T-helper 1 cell treated with Interleukin-12 subunit alpha and Interleukin-12 subunit beta and Interleukin-4 antibody, amounts not matched to agents 30 ng/mL and 1 ng/mL, for 36 hours (primary cell): ENCODE measurements around the gene WNT10A. TPM values are rescaled to one million over a fixed set of nuclear protein-coding genes. Genes with fewer than 3 reads are reported as not detected.

ENCODE experiments used
- intact Hi-C: fragments of 100-400 bp; cut with micrococcal nuclease; formaldehyde crosslinking; loops from one replicate; pipeline ENCODE4 v1.15.1; 2024
- total RNA-seq: library from RNA; stranded (reverse); gene quantifications from 2 replicates; pipeline ENCODE4 v1.2.3, GENCODE V29; 2022

WNT10A gene
- total RNA-seq, 1 donor from 2014 or later: 0.07 TPM

DNA sequence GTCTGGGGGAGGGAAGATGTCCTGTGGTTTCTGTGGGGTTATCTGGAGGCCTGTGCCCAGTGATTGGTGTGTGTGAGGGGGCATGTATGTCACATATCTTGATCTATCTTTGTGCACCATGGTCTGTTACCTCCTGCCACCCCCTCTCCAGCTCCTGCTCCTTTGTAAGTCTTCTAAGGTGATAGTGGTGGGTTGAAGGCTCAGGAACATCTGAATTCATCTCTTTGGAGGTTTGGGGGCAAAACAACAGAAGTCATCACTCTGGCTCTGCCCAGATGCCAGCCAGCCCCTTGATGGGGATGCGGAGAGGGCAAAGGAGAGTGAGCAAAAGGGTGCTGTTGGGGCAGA is 23.8 kb upstream of the WNT10A start:
- intact Hi-C loops: loop anchor here (10.0 kb wide), 1 partner anchor 258 kb away; no protein-coding TSS in a partner anchor

DNA sequence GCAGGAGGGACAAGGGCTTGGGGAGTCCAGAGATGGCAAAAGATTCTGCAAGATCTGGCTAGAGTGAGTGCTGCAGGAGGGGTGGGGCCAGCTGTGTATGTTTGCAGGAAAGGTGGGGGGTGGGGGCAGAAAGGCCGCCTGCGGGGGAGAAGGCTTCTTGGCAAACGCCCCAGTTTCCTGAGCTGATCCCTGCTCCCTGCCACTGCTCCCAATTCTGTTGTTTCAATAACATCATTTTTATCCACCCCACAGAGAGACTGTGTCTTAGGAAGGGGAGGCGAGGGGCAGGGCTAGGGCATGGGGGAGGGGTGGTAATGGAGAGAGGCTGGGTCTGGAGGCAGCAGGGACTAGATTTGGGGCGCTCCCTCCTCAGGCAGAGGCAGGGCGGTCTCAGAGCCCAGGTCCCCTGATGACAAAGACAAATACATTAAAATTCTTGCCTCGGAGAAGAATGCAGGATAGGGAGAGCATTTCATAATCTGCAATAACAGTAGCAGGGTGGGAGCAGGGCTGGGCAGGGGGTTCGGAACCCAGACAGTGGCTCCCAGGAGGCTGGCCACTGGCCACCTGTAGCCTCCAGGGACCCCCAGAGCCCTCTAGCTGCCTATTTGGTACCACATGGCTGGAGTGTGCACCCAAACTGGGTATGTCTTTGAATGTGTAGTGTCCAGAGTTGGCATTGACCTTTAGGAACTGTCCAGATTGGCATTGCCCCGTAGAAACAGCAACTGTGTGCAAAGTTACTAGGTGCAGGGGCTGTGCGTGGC is 23.1 kb upstream of the WNT10A start:
- intact Hi-C loops: loop anchor here (10.0 kb wide), 1 partner anchor 257 kb away; no protein-coding TSS in a partner anchor

DNA sequence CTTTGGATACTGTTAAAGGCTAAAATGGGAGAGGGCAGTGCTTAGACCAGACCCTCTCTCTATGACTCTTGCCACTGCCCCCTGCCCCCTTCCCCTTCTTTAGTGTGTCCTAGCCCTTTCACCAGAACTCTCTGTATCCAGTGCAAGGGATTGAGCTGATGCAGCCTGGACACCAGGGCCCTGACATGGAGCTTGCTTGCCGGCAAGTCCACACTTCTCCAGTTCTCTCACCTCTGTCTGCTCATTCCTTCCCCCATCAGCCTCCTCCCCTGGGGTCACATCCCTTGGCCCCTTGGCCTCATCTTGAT is 22.6 kb upstream of the WNT10A start:
- intact Hi-C loops: loop anchor here (10.0 kb wide), 1 partner anchor 257 kb away; no protein-coding TSS in a partner anchor

DNA sequence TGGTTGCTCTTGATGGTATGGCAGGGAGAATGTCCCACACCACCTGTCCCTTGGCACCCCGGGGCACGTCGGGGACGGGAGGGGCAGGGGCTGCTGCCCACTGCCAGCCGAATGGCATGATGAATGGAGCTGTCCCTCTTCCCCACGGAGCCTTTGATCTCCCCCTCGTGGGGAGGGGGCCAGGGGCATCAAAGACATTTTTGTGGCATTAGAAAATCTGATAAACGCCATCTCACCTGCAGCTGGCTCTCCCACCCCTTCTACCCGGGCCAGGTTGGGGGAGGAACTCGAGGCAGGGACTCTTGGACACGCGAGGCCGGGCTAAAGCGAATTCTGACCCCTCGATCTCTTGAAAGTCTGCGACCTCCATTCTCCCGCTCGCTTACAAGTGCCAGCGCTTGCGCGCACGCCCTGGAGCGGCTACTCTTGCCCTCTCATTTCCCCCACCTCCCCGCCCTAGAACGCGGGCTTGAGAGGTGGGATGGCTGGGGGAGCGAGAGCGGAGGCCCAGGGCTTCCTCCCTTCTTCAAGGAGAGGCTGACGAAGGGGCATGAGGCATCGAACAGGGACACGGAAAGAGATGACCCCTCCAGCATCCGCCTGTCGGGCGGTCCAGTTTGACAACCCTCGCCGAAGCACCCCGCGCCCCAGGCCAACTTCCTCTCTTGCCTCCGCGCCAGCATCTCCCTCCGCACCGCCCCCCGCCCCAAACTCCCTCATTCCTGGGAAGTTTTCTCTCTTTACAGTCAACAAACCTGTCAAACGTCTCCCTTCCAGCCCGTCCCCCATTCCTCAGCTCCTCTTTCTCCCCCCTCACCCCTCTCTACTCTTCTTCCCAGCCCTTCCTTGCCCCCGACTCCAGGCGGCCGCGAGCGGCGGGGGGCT is 21.7 kb upstream of the WNT10A start:
- intact Hi-C loops: loop anchor here (10.0 kb wide), 1 partner anchor 256 kb away; no protein-coding TSS in a partner anchor

DNA sequence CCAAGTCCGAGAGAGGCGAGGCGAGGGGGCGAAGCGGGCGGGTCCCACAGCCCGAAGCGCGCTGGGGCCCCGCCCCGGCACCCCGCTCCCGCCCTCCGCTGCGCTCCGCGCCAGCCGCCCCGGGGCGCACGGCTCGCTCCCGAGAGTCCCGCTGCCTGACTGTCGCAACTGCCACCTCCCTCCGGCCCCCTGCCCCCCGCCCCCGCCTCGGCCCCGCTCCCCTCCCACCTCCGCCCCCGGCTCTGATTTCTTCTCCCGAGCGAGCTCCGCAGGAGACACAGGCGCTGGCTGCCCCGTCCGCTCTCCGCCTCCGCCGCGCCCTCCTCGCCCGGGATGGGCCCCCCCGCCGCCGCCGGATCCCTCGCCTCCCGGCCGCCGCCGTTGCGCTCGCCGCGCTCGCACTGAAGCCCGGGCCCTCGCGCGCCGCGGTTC is 21.1 kb upstream of the WNT10A start, which contains the start of gene WNT6:
TSS of gene WNT6 (plus strand) at position 250 of the 432 bp plus-strand sequence. CDS start 233 bp downstream, outside the sequence.
- intact Hi-C loops: loop anchor here (10.0 kb wide), 1 partner anchor 255 kb away; no protein-coding TSS in a partner anchor

- intact Hi-C loops: loop anchor here (10.0 kb wide), 1 partner anchor 255 kb away; no protein-coding TSS in a partner anchor
Measured at GRCh38 chr2:218859988-218860831, 20.4 kb upstream of the WNT10A start.

- intact Hi-C loops: no loop called here
Measured at GRCh38 chr2:218860950-218861381, 19.7 kb upstream of the WNT10A start.

- intact Hi-C loops: no loop called here
Measured at GRCh38 chr2:218861645-218862318, 18.9 kb upstream of the WNT10A start.

DNA sequence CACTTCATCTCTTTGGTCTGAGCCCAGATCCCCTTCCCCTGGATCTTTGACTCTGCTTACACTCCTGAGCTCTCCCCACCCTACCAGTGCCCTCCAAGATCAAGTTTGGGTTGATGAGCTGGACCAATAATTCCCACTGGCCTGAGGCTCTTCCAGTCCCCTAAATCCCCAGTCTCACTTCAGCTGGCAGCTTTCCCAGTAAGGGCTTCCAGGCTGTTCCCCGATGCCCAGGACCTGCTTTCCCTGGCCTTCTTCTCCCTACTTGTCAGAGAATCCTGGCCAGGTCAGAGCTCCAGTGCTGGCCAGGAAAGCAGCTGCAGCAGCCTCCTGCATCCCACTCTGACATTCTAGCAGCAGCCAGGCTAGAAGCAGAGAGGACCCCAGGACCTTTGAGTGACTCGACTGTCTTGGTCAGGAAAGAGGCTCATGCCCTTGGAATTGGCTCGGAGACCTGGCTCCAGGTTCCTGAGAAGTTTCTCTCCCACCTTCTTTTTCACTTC is 17.6 kb upstream of the WNT10A start:
- intact Hi-C loops: no loop called here

DNA sequence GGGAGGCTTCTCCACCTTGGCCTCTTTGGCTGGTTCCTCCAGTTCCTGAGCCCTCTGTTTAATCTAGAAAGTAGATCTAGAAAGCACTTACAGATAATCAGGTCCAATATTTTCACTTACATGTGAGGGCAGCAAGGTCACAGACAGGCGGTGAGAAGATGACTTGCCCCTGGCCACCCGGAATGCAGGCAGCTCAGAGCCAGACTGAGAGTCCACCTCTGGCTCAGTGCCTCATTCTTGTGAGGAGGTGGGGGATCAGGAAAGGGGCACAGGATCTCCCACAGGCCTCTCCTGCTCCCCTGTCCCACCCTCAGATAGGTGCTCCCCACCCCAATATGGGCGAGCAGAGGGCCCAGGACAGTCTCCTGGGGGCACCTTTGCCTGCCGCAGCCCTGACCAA is 15.3 kb upstream of the WNT10A start:
- intact Hi-C loops: no loop called here

GRCh38 chr2:218865999-218866398 is 14.7 kb upstream of the WNT10A start:
- intact Hi-C loops: no loop called here

GRCh38 chr2:218867900-218868299 is 12.8 kb upstream of the WNT10A start:
- intact Hi-C loops: no loop called here

- intact Hi-C loops: no loop called here
Measured at GRCh38 chr2:218869064-218869463, 11.6 kb upstream of the WNT10A start.

- intact Hi-C loops: no loop called here
Measured at GRCh38 chr2:218870984-218871344, 9.7 kb upstream of the WNT10A start.

- intact Hi-C loops: no loop called here
Measured at GRCh38 chr2:218871345-218872302, 9.0 kb upstream of the WNT10A start.

- intact Hi-C loops: no loop called here
Measured at GRCh38 chr2:218872645-218873358, 7.8 kb upstream of the WNT10A start.

DNA sequence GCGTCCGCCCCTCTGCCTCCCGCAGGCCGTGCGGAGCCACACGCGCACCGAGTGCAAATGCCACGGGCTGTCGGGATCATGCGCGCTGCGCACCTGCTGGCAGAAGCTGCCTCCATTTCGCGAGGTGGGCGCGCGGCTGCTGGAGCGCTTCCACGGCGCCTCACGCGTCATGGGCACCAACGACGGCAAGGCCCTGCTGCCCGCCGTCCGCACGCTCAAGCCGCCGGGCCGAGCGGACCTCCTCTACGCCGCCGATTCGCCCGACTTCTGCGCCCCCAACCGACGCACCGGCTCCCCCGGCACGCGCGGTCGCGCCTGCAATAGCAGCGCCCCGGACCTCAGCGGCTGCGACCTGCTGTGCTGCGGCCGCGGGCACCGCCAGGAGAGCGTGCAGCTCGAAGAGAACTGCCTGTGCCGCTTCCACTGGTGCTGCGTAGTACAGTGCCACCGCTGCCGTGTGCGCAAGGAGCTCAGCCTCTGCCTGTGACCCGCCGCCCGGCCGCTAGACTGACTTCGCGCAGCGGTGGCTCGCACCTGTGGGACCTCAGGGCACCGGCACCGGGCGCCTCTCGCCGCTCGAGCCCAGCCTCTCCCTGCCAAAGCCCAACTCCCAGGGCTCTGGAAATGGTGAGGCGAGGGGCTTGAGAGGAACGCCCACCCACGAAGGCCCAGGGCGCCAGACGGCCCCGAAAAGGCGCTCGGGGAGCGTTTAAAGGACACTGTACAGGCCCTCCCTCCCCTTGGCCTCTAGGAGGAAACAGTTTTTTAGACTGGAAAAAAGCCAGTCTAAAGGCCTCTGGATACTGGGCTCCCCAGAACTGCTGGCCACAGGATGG is 7.1 kb upstream of the WNT10A start:
- intact Hi-C loops: no loop called here
